ENCODE results near the gene COX14.

- TF ChIP-seq CBX3 (IDR thresholded peaks at IDR 0.05; ENCODE audit: borderline replicate concordance, low read depth) (no peak), NR2F1 (conservative IDR thresholded peaks at IDR 0.05) (no peak), CTCF (IDR thresholded peaks at IDR 0.05 in 2 of 3, conservative IDR thresholded peaks at IDR 0.05 in 1 of 3; ENCODE audit: control insufficient read depth in 2 of 3, extremely low read depth in 1 of 3, insufficient read depth in 1 of 3, low read depth in 3 of 3, low read length in 3 of 3) (no peak), SIX5 (IDR thresholded peaks at IDR 0.05; ENCODE audit: low read depth, low read length, severe bottlenecking) (no peak), EGR1 (IDR thresholded peaks at IDR 0.05; ENCODE audit: borderline replicate concordance in 1 of 2, low read depth in 2 of 2, low read length in 2 of 2) (no peak), SRF (IDR thresholded peaks at IDR 0.05; ENCODE audit: low read depth in 2 of 2, low read length in 2 of 2) (no peak), ESRRA (IDR thresholded peaks at IDR 0.05; ENCODE audit: low read length) (no peak), NR2C2 (IDR thresholded peaks at IDR 0.05; ENCODE audit: borderline replicate concordance, control insufficient read depth, insufficient read length, low read depth) (no peak)
Measured at GRCh38 chr12:50077099-50077498, 34.9 kb upstream of the COX14 start.
